ENCODE measurements around the gene JAKMIP1.
A peak's percentile ranks its signal among the peaks of the same experiment; 100 is the strongest.
"Not testable (repeated sequence)": the region's sequence is repeated elsewhere in the genome, so short reads cannot be mapped to it uniquely, and the experiment has no call there.

JAKMIP1 gene

GRCh38 chr4:6002492-6002833 is 197.9 kb downstream of the JAKMIP1 start:
- no peak for DNase-seq

GRCh38 chr4:6001680-6002491 is 198.5 kb downstream of the JAKMIP1 start:
- DNase-seq, result no peak

- no peak for DNase-seq
These were observed 200.5 kb downstream of the JAKMIP1 start for GRCh38 chr4:5999830-6000365.

GRCh38 chr4:5999356-5999755 is 201.0 kb downstream of the JAKMIP1 start:
- DNase-seq, result no peak

GRCh38 chr4:5998333-5998936 is 201.9 kb downstream of the JAKMIP1 start:
- DNase-seq, result peak; percentile 54 to 70

GRCh38 chr4:5996641-5997040 is 203.7 kb downstream of the JAKMIP1 start:
- DNase-seq, result no peak

GRCh38 chr4:5995901-5996623 is 204.3 kb downstream of the JAKMIP1 start:
- no peak for DNase-seq

- DNase-seq, result no peak
These were observed 206.2 kb downstream of the JAKMIP1 start for GRCh38 chr4:5993876-5994811.

- DNase-seq, result not testable (repeated sequence)
These were observed 207.0 kb downstream of the JAKMIP1 start for GRCh38 chr4:5993346-5993745.

GRCh38 chr4:5992828-5993321 is 207.5 kb downstream of the JAKMIP1 start:
- no peak for DNase-seq

- DNase-seq, result no peak
These were observed 208.1 kb downstream of the JAKMIP1 start for GRCh38 chr4:5992171-5992827.

GRCh38 chr4:5991405-5991804 is 208.9 kb downstream of the JAKMIP1 start:
- no peak for DNase-seq

- no peak for DNase-seq
These were observed 209.7 kb downstream of the JAKMIP1 start for GRCh38 chr4:5990446-5991160.

GRCh38 chr4:5989236-5990225 is 210.8 kb downstream of the JAKMIP1 start:
- DNase-seq, result no peak

GRCh38 chr4:5988086-5988845 is 212.1 kb downstream of the JAKMIP1 start:
- no peak for DNase-seq

- DNase-seq, result no peak
These were observed 215.5 kb downstream of the JAKMIP1 start for GRCh38 chr4:5984843-5985242.

GRCh38 chr4:5982156-5982973 is 218.0 kb downstream of the JAKMIP1 start:
- no peak for DNase-seq

Data from Kasumi-1 (cell line).